Measurements from ENCODE around the gene SLC46A2. TPM values are rescaled to one million over a fixed set of nuclear protein-coding genes. Genes with fewer than 3 reads are reported as not detected.

The SLC46A2 gene
- total RNA-seq, 3 donors from 2014 or later (not counting 1 experiment from before 2014, with no cell fraction given) = 0.18 to 0.64 (median 0.23) TPM

DNA sequence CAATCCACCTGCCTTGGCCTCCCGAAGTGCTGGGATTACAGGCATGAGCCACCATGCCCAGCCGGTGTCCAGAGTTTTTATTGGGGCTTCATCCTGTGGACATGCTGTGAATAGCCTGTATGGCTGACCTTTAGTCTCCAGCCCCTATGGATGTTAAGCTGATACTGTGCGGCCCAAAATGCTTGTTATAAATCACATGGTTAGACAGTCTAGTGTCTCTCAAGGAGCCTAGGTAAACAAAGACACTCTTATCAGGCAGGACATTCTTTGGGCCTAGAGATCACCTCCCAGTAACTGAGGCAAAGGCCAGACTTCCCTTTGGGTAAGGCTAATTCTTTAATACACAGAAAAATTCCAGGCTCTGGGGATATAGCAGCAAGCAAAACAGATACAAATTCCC lies 22.0 kb upstream of the SLC46A2 start:
- Mint-ChIP-seq H3K4me1 (no peaks in the 10 kb centered on the region), H3K36me3 (no peaks in the 10 kb centered on the region), H3K27me3 (ENCODE audit: low read depth in 2 of 2) (peaks cover 10 to 28% of the 10 kb centered on the region in 2 donors), H3K4me3 (no peak overlapping the region), H3K27ac (no peak overlapping the region), H3K9me3 (no peaks in the 10 kb centered on the region)
- ATAC-seq (no peak), DNase-seq (no peak)
- Histone ChIP-seq H3K36me3 (ENCODE audit: control insufficient read depth, insufficient read depth, low read length) (no peaks in the 10 kb centered on the region), H3K27me3 (ENCODE audit: control insufficient read depth, insufficient read depth, low read length) (no peaks in the 10 kb centered on the region), H3K9me3 (ENCODE audit: control insufficient read depth, insufficient read depth, low read length) (no peaks in the 10 kb centered on the region), H3K4me3 (ENCODE audit: low read length) (no peak overlapping the region), H3K4me1 (ENCODE audit: control insufficient read depth, insufficient read depth, low read length) (no peaks in the 10 kb centered on the region), H3K27ac (ENCODE audit: low read length) (no peak overlapping the region)
- WGBS (ENCODE audit: insufficient coverage) = 95% methylated on average over 3 of the region's 3 CpGs
- intact Hi-C loops (cut with micrococcal nuclease) = no loop called here
- TF ChIP-seq, protein P1, sequence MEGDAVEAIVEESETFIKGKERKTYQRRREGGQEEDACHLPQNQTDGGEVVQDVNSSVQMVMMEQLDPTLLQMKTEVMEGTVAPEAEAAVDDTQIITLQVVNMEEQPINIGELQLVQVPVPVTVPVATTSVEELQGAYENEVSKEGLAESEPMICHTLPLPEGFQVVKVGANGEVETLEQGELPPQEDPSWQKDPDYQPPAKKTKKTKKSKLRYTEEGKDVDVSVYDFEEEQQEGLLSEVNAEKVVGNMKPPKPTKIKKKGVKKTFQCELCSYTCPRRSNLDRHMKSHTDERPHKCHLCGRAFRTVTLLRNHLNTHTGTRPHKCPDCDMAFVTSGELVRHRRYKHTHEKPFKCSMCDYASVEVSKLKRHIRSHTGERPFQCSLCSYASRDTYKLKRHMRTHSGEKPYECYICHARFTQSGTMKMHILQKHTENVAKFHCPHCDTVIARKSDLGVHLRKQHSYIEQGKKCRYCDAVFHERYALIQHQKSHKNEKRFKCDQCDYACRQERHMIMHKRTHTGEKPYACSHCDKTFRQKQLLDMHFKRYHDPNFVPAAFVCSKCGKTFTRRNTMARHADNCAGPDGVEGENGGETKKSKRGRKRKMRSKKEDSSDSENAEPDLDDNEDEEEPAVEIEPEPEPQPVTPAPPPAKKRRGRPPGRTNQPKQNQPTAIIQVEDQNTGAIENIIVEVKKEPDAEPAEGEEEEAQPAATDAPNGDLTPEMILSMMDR (IDR thresholded peaks at IDR 0.05) = no peak

DNA sequence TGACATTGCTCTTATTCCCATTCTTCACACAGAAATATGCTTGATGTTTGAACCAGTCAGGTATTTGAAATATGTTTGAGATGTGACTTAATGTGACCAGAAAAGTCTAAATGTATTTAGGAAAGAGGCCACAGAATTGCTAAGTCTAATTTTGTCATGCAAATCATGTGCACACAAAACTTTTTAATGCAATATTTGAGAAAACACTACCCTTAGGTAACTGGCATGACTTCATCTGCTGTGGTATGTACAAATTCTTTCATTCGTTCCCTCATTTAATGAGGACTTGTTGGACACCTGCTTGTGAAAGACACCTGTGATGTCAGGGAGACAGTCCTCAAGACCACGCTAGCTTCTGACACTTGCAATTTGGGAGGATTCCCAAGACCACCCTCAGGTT lies 21.1 kb upstream of the SLC46A2 start:
- Histone ChIP-seq H3K27ac (ENCODE audit: low read length) (no peak overlapping the region), H3K4me1 (ENCODE audit: control insufficient read depth, insufficient read depth, low read length) (no peaks in the 10 kb centered on the region), H3K27me3 (ENCODE audit: control insufficient read depth, insufficient read depth, low read length) (no peaks in the 10 kb centered on the region), H3K36me3 (ENCODE audit: control insufficient read depth, insufficient read depth, low read length) (no peaks in the 10 kb centered on the region), H3K4me3 (ENCODE audit: low read length) (no peak overlapping the region), H3K9me3 (ENCODE audit: control insufficient read depth, insufficient read depth, low read length) (no peaks in the 10 kb centered on the region)
- DNase-seq = no peak
- no peak overlapping the region for H3K27ac Mint-ChIP-seq
- H3K9me3 Mint-ChIP-seq = no peaks in the 10 kb centered on the region
- intact Hi-C loops (cut with micrococcal nuclease) = no loop called here
- no peaks in the 10 kb centered on the region for H3K4me1 Mint-ChIP-seq
- TF ChIP-seq, protein P1 (IDR thresholded peaks at IDR 0.05) = no peak
- H3K36me3 Mint-ChIP-seq = no peaks in the 10 kb centered on the region
- ATAC-seq = no peak
- peaks cover 7 to 27% of the 10 kb centered on the region in 2 donors for H3K27me3 Mint-ChIP-seq (ENCODE audit: low read depth in 2 of 2)
- H3K4me3 Mint-ChIP-seq = no peak overlapping the region
- WGBS (ENCODE audit: insufficient coverage) = 93% methylated on average over 2 of the region's 2 CpGs

DNA sequence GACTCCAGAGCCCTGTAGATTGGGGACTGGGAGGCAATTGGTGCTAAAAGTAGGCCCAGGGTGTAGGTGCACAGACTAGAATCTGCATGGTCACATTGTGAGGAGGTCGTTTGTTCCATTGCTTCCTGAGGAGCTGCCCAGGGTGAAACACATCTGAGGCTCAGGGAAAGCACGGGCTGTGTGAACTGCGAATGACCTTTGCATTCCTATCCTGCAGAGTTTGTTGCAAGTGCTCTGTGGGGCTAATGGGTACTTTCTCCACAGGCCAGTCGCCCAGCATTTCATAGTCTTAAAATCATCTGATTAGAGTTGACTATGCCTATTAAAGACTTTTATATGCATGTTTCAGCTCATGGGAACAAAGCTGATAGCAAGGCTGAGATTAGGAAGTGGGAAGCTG lies 14.4 kb upstream of the SLC46A2 start:
- H3K4me3 Mint-ChIP-seq = no peak overlapping the region
- ATAC-seq = no peak

DNA sequence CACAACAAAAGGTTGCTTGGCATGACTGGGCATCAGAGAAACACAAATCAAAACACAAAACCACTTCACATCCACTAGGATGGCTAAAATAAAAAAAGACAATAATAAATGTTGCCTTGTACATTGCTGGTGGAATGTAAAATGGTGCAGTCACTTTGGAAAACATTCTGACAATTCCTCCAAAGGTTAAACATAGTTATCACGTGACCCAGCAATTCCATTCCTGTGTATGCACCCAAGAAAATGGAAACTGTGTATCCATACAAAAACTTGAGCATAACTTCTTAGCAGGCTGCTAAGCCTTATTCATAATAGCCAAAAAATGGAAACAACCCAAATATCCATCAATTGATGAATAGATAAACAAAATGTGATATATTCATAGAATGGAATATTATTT lies 10.2 kb upstream of the SLC46A2 start:
- DNase-seq = no peak
- Histone ChIP-seq H3K4me3 (ENCODE audit: low read length) (no peak overlapping the region), H3K27me3 (ENCODE audit: control insufficient read depth, insufficient read depth, low read length) (no peaks in the 10 kb centered on the region), H3K27ac (ENCODE audit: low read length) (no peak overlapping the region), H3K4me1 (ENCODE audit: control insufficient read depth, insufficient read depth, low read length) (no peaks in the 10 kb centered on the region), H3K36me3 (ENCODE audit: control insufficient read depth, insufficient read depth, low read length) (no peaks in the 10 kb centered on the region), H3K9me3 (ENCODE audit: control insufficient read depth, insufficient read depth, low read length) (no peaks in the 10 kb centered on the region)
- H3K4me3 Mint-ChIP-seq = no peak overlapping the region
- intact Hi-C loops (cut with micrococcal nuclease) = loop anchor here (5.0 kb wide), 1 partner anchor 59 kb away; no protein-coding TSS in a partner anchor
- no peaks in the 10 kb centered on the region for H3K36me3 Mint-ChIP-seq
- H3K9me3 Mint-ChIP-seq = peaks cover 0 to 1% of the 10 kb centered on the region in 2 donors
- TF ChIP-seq, protein P1 (IDR thresholded peaks at IDR 0.05) = no peak
- H3K4me1 Mint-ChIP-seq = no peaks in the 10 kb centered on the region
- no peak for ATAC-seq
- H3K27me3 Mint-ChIP-seq (ENCODE audit: low read depth in 2 of 2) = peaks cover 20 to 36% of the 10 kb centered on the region in 2 donors
- 92% methylated on average over 1 of the region's 1 CpG for WGBS (ENCODE audit: insufficient coverage)
- H3K27ac Mint-ChIP-seq = no peak overlapping the region

More for the DNA sequence above, 14.4 kb upstream of the SLC46A2 start:
- no peaks in the 10 kb centered on the region for H3K4me1 Mint-ChIP-seq
- intact Hi-C loops (cut with micrococcal nuclease) = no loop called here
- H3K36me3 Mint-ChIP-seq = no peaks in the 10 kb centered on the region
- Histone ChIP-seq H3K4me1 (ENCODE audit: control insufficient read depth, insufficient read depth, low read length) (no peaks in the 10 kb centered on the region), H3K9me3 (ENCODE audit: control insufficient read depth, insufficient read depth, low read length) (no peaks in the 10 kb centered on the region), H3K4me3 (ENCODE audit: low read length) (no peak overlapping the region), H3K36me3 (ENCODE audit: control insufficient read depth, insufficient read depth, low read length) (no peaks in the 10 kb centered on the region), H3K27me3 (ENCODE audit: control insufficient read depth, insufficient read depth, low read length) (no peaks in the 10 kb centered on the region), H3K27ac (ENCODE audit: low read length) (no peak overlapping the region)
- TF ChIP-seq, protein P1 (IDR thresholded peaks at IDR 0.05) = no peak
- DNase-seq = no peak
- 80% methylated on average over 4 of the region's 4 CpGs for WGBS (ENCODE audit: insufficient coverage)
- H3K27me3 Mint-ChIP-seq (ENCODE audit: low read depth in 2 of 2) = peaks cover 9 to 18% of the 10 kb centered on the region in 2 donors
- no peaks in the 10 kb centered on the region for H3K9me3 Mint-ChIP-seq
- no peak overlapping the region for H3K27ac Mint-ChIP-seq

Data from natural killer cell (primary cell).